ENCODE measurements around the gene KCND2. TPM values are rescaled to one million over a fixed set of nuclear protein-coding genes. Genes with fewer than 3 reads are reported as not detected.

Gene KCND2
- total and polyA plus RNA-seq, 8 donors, result 0.21 to 1.9 (median 0.63) TPM

DNA sequence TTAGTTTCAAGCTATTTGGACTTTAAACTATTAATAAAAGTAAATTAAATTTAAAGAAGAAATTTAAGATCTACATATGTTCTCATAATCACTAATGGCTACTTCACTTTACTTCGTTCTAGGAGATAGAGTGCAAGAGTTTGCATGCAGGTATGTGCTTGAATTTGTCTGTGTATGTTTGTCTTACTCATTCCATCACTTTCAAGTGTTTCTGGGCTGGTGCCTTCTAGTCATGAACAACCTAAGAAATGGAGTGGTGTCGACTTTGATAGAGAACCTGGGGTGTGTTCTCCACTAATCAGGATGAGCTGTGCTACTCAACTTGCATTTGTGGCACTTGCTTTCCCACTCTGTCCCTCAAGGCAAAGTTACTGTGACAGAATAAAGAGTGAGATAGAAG is 169.9 kb downstream of the KCND2 start:
- no peak for DNase-seq
- Histone ChIP-seq H3K4me1 (no peaks in the 10 kb centered on the region), H3K27me3 (no peaks in the 10 kb centered on the region), H3K36me3 (no peaks in the 10 kb centered on the region), H3K4me3 (no peak overlapping the region), H3K27ac (no peak overlapping the region), H3K9me3 (no peaks in the 10 kb centered on the region)
- intact Hi-C loops (cut with DNase I), result no loop called here
- TF ChIP-seq, protein P1, sequence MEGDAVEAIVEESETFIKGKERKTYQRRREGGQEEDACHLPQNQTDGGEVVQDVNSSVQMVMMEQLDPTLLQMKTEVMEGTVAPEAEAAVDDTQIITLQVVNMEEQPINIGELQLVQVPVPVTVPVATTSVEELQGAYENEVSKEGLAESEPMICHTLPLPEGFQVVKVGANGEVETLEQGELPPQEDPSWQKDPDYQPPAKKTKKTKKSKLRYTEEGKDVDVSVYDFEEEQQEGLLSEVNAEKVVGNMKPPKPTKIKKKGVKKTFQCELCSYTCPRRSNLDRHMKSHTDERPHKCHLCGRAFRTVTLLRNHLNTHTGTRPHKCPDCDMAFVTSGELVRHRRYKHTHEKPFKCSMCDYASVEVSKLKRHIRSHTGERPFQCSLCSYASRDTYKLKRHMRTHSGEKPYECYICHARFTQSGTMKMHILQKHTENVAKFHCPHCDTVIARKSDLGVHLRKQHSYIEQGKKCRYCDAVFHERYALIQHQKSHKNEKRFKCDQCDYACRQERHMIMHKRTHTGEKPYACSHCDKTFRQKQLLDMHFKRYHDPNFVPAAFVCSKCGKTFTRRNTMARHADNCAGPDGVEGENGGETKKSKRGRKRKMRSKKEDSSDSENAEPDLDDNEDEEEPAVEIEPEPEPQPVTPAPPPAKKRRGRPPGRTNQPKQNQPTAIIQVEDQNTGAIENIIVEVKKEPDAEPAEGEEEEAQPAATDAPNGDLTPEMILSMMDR (IDR thresholded peaks at IDR 0.05), result no peak
- peak; percentile 74 for ATAC-seq

DNA sequence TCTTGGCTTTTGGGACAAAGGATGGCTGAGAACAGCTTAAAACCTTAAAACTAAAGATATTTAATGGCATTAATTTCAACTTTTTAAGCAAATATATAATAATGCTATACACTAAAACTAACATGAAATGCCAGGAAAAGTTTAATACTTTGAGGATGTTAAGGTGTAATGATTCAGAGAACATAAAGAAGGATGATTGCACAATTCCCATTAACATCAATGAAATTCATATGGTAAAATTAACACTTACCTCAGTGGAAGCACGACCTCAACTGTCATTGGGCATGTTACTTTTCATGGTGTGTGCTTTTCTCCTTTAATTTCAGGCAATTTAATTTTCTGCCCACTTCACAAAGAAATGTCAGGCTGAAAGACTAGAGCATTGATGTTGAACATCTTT is 171.7 kb downstream of the KCND2 start:
- H3K36me3 ChIP-seq, result no peaks in the 10 kb centered on the region
- no peak for DNase-seq
- no peak for ATAC-seq
- H3K27me3 ChIP-seq, result no peaks in the 10 kb centered on the region
- no peaks in the 10 kb centered on the region for H3K4me1 ChIP-seq
- TF ChIP-seq, protein P1 (IDR thresholded peaks at IDR 0.05), result no peak
- intact Hi-C loops (cut with DNase I), result no loop called here
- no peak overlapping the region for H3K27ac ChIP-seq
- H3K9me3 ChIP-seq, result no peaks in the 10 kb centered on the region
- no peak overlapping the region for H3K4me3 ChIP-seq

DNA sequence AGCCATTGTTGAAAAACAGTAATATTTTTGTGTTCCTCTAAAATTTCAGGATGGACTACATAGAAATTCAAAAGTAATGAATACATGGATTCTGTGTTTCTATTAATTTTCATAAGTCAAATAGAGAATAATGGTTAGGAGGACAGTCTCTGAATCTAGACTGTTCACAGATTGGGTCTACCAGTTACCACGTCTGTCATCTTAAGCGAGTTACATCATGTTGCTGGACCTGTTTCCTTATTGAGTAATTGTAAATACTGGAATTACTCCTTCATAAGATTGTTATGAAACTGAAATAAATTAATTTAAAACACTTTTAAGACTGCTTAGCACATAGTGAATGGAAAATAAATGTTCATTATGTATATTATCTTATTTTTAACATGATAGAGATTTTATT is 172.3 kb downstream of the KCND2 start:
- H3K36me3 ChIP-seq, result no peaks in the 10 kb centered on the region
- ATAC-seq (peak; percentile 69), DNase-seq (no peak)

DNA sequence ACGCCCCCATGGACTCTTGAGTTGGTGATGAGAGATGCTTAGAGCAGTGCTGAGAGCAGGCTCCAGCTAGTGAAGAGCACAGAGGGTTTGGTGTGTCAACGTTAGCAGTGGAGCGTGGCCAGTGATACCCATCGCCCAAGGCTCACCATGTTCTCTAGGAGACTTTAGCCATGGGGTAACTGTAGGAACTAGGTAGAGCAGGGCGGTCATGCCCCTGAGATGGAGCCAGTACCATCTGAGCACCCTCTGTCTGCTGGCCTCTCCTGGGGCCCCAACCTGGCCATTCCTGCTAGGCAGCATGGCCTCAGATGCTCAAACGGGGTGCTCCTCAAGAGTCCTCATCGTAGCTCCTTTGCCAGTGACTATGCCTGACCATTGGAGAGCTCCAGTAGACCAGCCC is 179.7 kb downstream of the KCND2 start:
- Histone ChIP-seq H3K9me3 (peaks cover 0 to 31% of the 10 kb centered on the region in 2 donors), H3K4me1 (no peaks in the 10 kb centered on the region), H3K27ac (no peak overlapping the region), H3K36me3 (no peaks in the 10 kb centered on the region), H3K27me3 (no peaks in the 10 kb centered on the region), H3K4me3 (no peak overlapping the region)
- TF ChIP-seq, protein P1 (IDR thresholded peaks at IDR 0.05), result no peak
- intact Hi-C loops (cut with DNase I), result no loop called here
- DNase-seq, result peak in 1 of 4 donors; percentile 10
- ATAC-seq, result no peak

More for the DNA sequence above, 172.3 kb downstream of the KCND2 start:
- Histone ChIP-seq H3K9me3 (no peaks in the 10 kb centered on the region), H3K4me3 (no peak overlapping the region), H3K4me1 (no peaks in the 10 kb centered on the region), H3K27me3 (no peaks in the 10 kb centered on the region), H3K27ac (no peak overlapping the region)
- intact Hi-C loops (cut with DNase I), result no loop called here
- TF ChIP-seq, protein P1 (IDR thresholded peaks at IDR 0.05), result no peak

DNA sequence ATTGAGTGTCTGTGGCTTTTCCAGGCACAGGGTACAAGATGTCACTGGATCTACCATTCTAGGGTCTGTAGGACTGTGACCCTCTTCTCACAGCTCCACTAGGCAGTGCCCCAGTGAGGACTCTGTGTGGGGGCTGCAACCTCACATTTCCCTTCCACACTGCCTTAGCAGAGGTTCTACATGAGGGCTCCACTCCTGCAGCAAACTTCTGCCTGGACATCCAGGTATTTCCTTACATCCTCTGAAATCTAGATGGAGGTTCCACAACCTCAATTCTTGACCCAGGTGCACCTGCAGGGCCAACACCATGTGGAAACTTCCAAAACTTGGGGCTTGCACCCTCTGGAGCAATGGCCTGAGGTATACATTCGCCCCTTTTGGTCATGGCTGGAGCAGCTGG is 183.7 kb downstream of the KCND2 start:
- H3K4me3 ChIP-seq, result no peak overlapping the region
- H3K27ac ChIP-seq, result no peak overlapping the region
- intact Hi-C loops (cut with DNase I), result no loop called here
- TF ChIP-seq, protein P1 (IDR thresholded peaks at IDR 0.05), result no peak
- no peaks in the 10 kb centered on the region for H3K4me1 ChIP-seq
- no peak for DNase-seq
- peaks cover 0 to 31% of the 10 kb centered on the region in 2 donors for H3K9me3 ChIP-seq
- H3K36me3 ChIP-seq, result no peaks in the 10 kb centered on the region
- no peaks in the 10 kb centered on the region for H3K27me3 ChIP-seq
- ATAC-seq, result no peak
